D721Med (cell line): ENCODE data around the gene NANS.

ENCODE experiments used
- DNase-seq: peaks from one replicate; pipeline ENCODE4 v3.0.0; 2011; ENCODE audit warnings: low spot score; ENCODE audit not compliant: insufficient read length
- FAIRE-seq: peaks from 2 replicates; lab custom pipeline; 2011; peaks lifted over from hg19 to GRCh38; lab: Jason Lieb, UNC
- TF ChIP-seq, protein P1 (sequence below): IDR thresholded peaks from 2 replicates; pipeline ENCODE4 v1.5.1; 2012; ENCODE audit warnings: mild to moderate bottlenecking, control low read depth; ENCODE audit not compliant: insufficient read depth; ENCODE audit errors: missing control alignments

NANS gene

DNA sequence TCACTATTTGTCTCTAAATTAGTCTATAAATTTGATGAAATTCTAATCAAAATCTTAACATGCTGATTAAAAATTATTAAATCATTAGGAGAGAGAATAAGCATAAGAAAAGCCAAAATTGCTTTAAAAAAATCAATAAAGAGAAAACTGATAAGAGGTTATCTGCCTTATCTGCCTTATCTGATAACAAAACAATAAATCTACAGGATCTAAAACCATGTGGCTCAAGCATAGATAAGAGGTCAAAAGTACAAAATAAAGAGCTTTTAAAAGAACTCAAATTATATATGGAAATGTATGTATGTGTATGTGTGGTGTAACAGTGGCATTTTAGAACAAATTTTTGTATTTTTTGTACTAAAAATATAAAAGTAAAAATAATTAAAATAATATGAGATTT is 43.9 kb downstream of the NANS start:
- DNase-seq (no peak), FAIRE-seq (no peak)
- TF ChIP-seq, protein P1, sequence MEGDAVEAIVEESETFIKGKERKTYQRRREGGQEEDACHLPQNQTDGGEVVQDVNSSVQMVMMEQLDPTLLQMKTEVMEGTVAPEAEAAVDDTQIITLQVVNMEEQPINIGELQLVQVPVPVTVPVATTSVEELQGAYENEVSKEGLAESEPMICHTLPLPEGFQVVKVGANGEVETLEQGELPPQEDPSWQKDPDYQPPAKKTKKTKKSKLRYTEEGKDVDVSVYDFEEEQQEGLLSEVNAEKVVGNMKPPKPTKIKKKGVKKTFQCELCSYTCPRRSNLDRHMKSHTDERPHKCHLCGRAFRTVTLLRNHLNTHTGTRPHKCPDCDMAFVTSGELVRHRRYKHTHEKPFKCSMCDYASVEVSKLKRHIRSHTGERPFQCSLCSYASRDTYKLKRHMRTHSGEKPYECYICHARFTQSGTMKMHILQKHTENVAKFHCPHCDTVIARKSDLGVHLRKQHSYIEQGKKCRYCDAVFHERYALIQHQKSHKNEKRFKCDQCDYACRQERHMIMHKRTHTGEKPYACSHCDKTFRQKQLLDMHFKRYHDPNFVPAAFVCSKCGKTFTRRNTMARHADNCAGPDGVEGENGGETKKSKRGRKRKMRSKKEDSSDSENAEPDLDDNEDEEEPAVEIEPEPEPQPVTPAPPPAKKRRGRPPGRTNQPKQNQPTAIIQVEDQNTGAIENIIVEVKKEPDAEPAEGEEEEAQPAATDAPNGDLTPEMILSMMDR = no peak

DNA sequence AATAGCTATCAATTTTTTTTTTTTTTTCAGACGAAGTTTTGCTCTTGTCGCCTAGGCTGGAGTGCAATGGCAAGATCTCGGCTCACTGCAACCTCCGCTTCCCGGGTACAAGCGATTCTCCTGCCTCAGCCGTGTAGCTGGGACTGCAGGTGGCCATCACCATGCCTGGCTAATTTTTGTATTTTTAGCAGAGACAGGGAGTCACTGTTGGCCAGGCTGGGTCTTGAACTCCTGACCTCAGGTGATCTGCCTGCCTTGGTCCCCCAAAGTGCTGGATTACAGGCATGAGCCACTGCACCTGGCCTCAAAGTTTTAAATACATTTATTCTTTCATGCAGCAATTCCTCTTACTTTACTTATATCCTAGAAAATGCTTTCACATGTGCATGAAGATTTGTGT is 44.9 kb downstream of the NANS start:
- no peak for DNase-seq
- FAIRE-seq = no peak
- TF ChIP-seq, protein P1 = no peak

DNA sequence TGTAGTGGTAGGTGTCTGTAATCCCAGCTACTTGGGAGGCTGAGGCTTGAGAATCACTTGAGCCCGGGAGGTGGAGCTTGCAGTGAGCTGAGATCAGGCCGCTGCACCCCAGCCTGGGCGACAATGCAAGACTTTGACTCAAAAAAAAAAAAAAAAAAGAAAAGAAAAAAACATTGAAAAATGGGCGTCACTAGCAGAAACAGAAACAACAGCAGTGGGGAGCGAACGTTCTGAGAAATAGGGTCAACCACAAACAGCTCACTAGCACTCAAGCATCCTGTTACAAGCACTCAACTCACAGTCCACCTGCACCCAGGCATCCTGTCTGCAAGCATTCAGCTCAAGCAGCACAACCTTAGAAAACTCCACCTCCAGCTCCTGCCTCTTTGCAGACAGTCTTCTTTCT is 45.3 kb downstream of the NANS start:
- no peak for DNase-seq
- TF ChIP-seq, protein P1 = no peak
- FAIRE-seq = no peak

DNA sequence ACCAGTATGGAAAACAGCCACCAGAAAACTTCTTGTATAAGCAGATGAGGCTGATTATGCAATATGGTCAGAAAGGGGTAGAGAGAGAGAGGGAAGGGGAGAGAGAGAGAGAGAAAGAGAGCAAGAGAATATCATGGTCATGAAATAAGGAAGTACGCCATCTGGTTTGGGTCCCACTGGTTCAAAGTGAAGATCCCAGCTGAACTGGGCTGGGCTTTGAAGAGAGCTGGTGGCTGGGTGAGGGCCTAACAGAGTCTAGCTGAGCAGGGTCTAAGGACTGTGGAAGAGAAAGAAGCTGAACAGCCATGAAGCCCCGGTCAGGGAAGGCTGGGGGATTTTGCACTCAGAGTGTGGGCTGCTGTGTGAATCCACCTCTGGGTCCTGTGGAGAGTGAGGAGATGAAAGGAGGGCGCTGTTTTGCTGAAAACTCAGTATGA is 47.9 kb downstream of the NANS start:
- FAIRE-seq (no peak), DNase-seq (no peak)
- TF ChIP-seq, protein P1 = no peak

DNA sequence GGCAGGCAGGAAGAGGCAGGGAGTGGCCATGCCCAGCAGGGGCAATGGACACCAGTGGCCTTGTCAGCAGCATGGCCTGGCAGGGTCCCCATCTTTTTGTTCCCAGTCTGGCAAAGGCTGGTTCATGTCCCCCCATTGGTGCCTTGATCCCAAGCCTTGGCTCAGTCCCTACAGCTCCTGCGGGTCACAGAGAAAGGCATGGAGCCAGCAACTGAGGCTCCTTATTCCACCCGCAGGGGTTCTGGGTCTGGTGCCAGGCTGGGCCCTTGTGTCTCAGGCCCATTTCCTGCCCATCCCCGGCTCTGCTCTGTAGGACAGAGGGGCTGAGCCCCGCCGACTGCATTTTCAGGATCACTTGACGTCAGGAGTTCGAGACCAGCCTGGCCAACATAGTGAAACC is 48.5 kb downstream of the NANS start:
- TF ChIP-seq, protein P1 = no peak
- FAIRE-seq = no peak
- no peak for DNase-seq

DNA sequence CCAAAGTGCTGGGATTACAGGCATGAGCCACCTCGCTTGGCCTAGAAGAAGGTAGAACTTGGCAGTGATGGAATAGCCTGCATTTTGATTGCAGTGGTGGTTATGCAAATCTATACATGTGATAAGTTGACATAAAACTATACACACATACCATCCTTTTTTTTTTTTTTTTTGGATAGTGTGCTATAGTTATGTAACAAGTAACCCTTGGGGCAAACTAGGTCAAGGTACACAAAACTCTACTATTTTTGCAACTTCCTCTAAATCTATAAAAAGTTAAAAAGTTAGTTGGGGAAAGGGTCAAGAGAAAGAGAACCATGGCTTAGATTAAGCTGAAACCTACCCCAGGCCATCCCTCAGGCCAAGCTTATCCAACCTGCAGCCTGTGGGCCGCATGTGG is 51.4 kb downstream of the NANS start:
- TF ChIP-seq, protein P1 = no peak
- FAIRE-seq (no peak), DNase-seq (no peak)

DNA sequence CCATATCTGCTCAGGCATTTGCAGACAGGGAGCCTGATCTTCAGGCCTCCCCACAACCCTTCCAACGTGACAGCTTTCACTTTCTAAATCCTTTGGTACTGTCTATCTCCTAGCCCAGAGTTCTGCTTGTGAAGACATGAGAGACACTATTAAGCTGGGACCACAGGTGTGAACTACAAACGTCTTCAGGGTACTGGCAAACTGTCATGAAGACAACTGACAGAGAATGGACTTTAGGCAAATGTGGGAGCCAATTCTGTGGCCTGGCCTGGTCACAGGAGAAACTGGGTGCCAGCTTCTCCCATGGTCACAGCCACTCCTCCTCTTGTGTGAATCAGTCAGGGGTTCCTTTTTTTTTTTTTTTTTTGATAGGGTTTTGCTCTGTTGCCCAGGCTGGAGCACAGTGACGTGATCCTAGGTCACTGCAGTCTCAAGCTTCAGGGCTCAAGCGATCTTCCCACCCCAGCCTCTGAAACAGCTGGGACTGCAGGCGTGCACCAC is 52.0 kb downstream of the NANS start:
- DNase-seq (no peak), FAIRE-seq (no peak)
- TF ChIP-seq, protein P1 = no peak
